HCT116 (cell line): ENCODE measurements around the gene UBE4A. TPM values are rescaled to one million over a fixed set of nuclear protein-coding genes. Genes with fewer than 3 reads are reported as not detected.
A peak's percentile ranks its signal among the peaks of the same experiment; 100 is the strongest.

Experiments
- ATAC-seq: fragments of 200-7000 bp; cut with Tn5 transposase; 2 replicates; pipeline ENCODE4 v1.9.1; 2020; ENCODE audit warnings: mild to moderate bottlenecking, moderate library complexity
- BruUV-seq: library from RNA; stranded (reverse); fragments of 400-500 nt; replicated peaks from 2 replicates; lab custom pipeline; 2021; lab: Mats Ljungman, UMichigan
- CTCF ChIA-PET: fragments of 300-600 bp; sonication (Branson Sonifier 250); formaldehyde crosslinking; loops from one replicate; lab custom pipeline; 2021; ENCODE audit warnings: antibody characterized with exemption; lab: Charles Lee
- POLR2A ChIA-PET: fragments of 300-600, 350-600 bp; sonication (Branson Sonifier 250); formaldehyde crosslinking; loops from one replicate; lab custom pipeline; 2021; ENCODE audit warnings: antibody characterized with exemption; lab: Charles Lee
- RAD21 ChIA-PET, 2 experiments: fragments of 300-600 bp; sonication (Branson Sonifier 250); formaldehyde crosslinking; loops; one replicate each; lab custom pipeline; 2023; ENCODE audit warnings: low total read pairs in 2 of 2; ENCODE audit not compliant: uncharacterized antibody in 2 of 2, unreplicated experiment in 2 of 2, low non-redundant PET in 1 of 2; lab: Charles Lee
- DNase-seq: peaks from one replicate; pipeline ENCODE4 v3.0.0-alpha.2; 2010; ENCODE audit warnings: low read depth, low spot score
- H2AFZ ChIP-seq: fragments of 200-600 bp; shearing (Covaris generic), sonication (generic); 2 replicates; pipeline ENCODE4 v1.6.1; 2017; ENCODE audit warnings: low read depth, mixed run types, mixed read lengths, antibody characterized with exemption, low read length; ENCODE audit not compliant: poor library complexity, severe bottlenecking
- H3K27ac ChIP-seq: 2 replicates; pipeline ENCODE4 v1.5.1; 2012; ENCODE audit warnings: low read depth, low read length
- H3K27me3 ChIP-seq: fragments of 200-600 bp; sonication (generic); 2 replicates; pipeline ENCODE4 v1.6.1; 2016; ENCODE audit warnings: mixed run types, low read length, mixed read lengths; ENCODE audit not compliant: insufficient read depth
- H3K36me3 ChIP-seq, 2 experiments: fragments of 200-500 bp in 1 of 2; fragments of 200-600 bp in 1 of 2; sonication (Bioruptor generic) in 1 of 2; sonication (generic) in 1 of 2; 2 replicates each; pipeline versions ENCODE4 v1.5.1 to v1.6.1; 2014 to 2016; ENCODE audit warnings: low read length in 2 of 2, inconsistent platforms in 1 of 2, mixed read lengths in 1 of 2, mixed run types in 1 of 2; ENCODE audit not compliant: insufficient read depth in 2 of 2, control insufficient read depth in 1 of 2
- H3K4me1 ChIP-seq, 2 experiments: fragments of 200-600 bp in 1 of 2; sonication (generic) in 1 of 2; 2 replicates each; pipeline versions ENCODE4 v1.5.1 to v1.6.1; 2012 to 2017; ENCODE audit warnings: low read length in 2 of 2, inconsistent platforms in 1 of 2, mild to moderate bottlenecking in 1 of 2, mixed read lengths in 1 of 2, mixed run types in 1 of 2, moderate library complexity in 1 of 2; ENCODE audit not compliant: insufficient read depth in 2 of 2, control insufficient read depth in 1 of 2
- H3K4me2 ChIP-seq: fragments of 200-600 bp; sonication (generic); 2 replicates; pipeline ENCODE4 v1.6.1; 2017; ENCODE audit warnings: mixed run types, low read length, mixed read lengths
- H3K4me3 ChIP-seq, 2 experiments: fragments of 200-600 bp in 1 of 2; sonication (generic) in 1 of 2; replicated peaks in 1 of 2; 2 replicates each; pipeline ENCODE4 v1.5.1; 2011 to 2016; ENCODE audit warnings: low read length in 2 of 2, control low read depth in 1 of 2, low read depth in 1 of 2, mild to moderate bottlenecking in 1 of 2, mixed read lengths in 1 of 2, mixed run types in 1 of 2
- H3K79me2 ChIP-seq: fragments of 200-600 bp; sonication (generic); 2 replicates; pipeline ENCODE4 v1.6.1; 2017; ENCODE audit warnings: mild to moderate bottlenecking, mixed run types, low read length, moderate library complexity, mixed read lengths; ENCODE audit not compliant: insufficient read depth
- H3K9ac ChIP-seq: fragments of 200-600 bp; sonication (generic); 2 replicates; pipeline ENCODE4 v1.6.1; 2016; ENCODE audit warnings: low read length, mixed read lengths
- H3K9me2 ChIP-seq: fragments of 200-600 bp; sonication (generic), shearing (Covaris generic); 2 replicates; pipeline ENCODE4 v1.6.1; 2017; ENCODE audit warnings: mixed run types, mild to moderate bottlenecking, moderate library complexity; ENCODE audit not compliant: insufficient read depth
- H3K9me3 ChIP-seq, 2 experiments: fragments of 200-500 bp in 1 of 2; fragments of 200-600 bp in 1 of 2; sonication (Bioruptor generic) in 1 of 2; sonication (generic) in 1 of 2; 2 replicates each; pipeline ENCODE4 v1.6.1; 2014 to 2017; ENCODE audit warnings: low read length in 2 of 2, mixed read lengths in 2 of 2, inconsistent platforms in 1 of 2, low read depth in 1 of 2, mild to moderate bottlenecking in 1 of 2, mixed run types in 1 of 2, moderate library complexity in 1 of 2; ENCODE audit not compliant: control insufficient read depth in 1 of 2, insufficient read depth in 1 of 2
- H4K20me1 ChIP-seq: fragments of 200-600 bp; sonication (generic), shearing (Covaris generic); 2 replicates; pipeline ENCODE4 v1.6.1; 2017; ENCODE audit warnings: mixed run types, mild to moderate bottlenecking, moderate library complexity; ENCODE audit not compliant: insufficient read depth
- FOSL1 ChIP-seq: IDR thresholded peaks from 2 replicates; pipeline ENCODE4 v1.6.1; 2012; ENCODE audit warnings: low read depth
- JUND ChIP-seq: IDR thresholded peaks from 2 replicates; pipeline ENCODE4 v1.6.1; 2012
- POLR2A ChIP-seq: IDR thresholded peaks from 2 replicates; pipeline ENCODE4 v1.7.0; 2011; ENCODE audit warnings: borderline replicate concordance; ENCODE audit not compliant: insufficient read depth, insufficient read length; ENCODE audit errors: extremely low read depth
- SIN3A ChIP-seq: IDR thresholded peaks from 2 replicates; pipeline ENCODE4 v1.6.1; 2012; ENCODE audit warnings: low read depth
- SP1 ChIP-seq: IDR thresholded peaks from 2 replicates; pipeline ENCODE4 v1.6.1; 2012; ENCODE audit warnings: low read depth
- SRF ChIP-seq: IDR thresholded peaks from 2 replicates; pipeline ENCODE4 v1.6.1; 2012; ENCODE audit warnings: low read depth
- ZFX ChIP-seq: fragments of 450-650 bp; IDR thresholded peaks from 2 replicates; pipeline ENCODE4 v1.6.1; 2017
- intact Hi-C: fragments of 100-400 bp; cut with micrococcal nuclease; formaldehyde crosslinking; loops from 2 replicates; pipeline ENCODE4 v1.10.0; 2022
- total RNA-seq: library from RNA; stranded (reverse); gene quantifications from one replicate; pipeline ENCODE4 v1.2.1, GENCODE V29; 2021; ENCODE audit not compliant: unreplicated experiment
- TF ChIP-seq, protein P1 (sequence below): IDR thresholded peaks from 2 replicates; pipeline ENCODE4 v1.6.1; 2011; ENCODE audit warnings: mild to moderate bottlenecking, low read length, moderate library complexity; ENCODE audit not compliant: insufficient replicate concordance; ENCODE audit errors: extremely low read depth

UBE4A gene
- total RNA-seq, 1 experiment from 2014 or later, result 49.9 TPM

DNA sequence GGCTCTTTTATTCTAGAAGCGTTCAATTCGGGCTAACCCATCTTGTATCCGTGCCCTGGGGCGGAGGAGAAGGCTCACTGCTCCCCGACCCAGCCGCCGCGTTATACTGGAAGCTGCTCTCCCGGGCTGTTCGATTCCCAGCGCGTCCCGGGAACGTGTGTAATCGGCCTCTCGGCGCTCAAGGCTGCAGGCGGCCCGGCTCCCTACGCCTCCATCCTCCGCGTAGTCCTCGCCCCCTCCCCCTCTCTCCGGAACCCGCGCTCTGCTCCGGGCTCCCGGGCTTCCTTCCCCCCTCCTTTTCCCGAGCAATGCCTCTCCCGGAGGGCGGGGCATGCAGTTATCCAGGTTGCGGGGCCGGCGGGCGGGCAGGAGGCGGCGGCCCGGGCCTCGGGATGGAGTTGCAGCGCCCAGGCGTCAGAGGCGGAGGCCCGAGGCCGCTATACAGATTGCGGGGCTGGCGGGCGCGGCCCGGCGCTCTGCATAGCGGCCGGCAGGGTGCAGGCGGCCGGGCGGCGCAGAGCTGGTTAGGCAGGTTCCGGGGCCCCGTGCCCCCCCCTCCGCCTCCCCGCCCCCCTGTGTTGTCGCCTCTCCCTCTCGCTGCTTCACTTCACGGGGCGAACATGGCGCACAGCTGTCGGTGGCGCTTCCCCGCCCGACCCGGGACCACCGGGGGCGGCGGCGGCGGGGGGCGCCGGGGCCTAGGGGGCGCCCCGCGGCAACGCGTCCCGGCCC, 76.7 kb downstream of the UBE4A start, which contains the start of gene KMT2A (continued):
- TF ChIP-seq, protein P1, sequence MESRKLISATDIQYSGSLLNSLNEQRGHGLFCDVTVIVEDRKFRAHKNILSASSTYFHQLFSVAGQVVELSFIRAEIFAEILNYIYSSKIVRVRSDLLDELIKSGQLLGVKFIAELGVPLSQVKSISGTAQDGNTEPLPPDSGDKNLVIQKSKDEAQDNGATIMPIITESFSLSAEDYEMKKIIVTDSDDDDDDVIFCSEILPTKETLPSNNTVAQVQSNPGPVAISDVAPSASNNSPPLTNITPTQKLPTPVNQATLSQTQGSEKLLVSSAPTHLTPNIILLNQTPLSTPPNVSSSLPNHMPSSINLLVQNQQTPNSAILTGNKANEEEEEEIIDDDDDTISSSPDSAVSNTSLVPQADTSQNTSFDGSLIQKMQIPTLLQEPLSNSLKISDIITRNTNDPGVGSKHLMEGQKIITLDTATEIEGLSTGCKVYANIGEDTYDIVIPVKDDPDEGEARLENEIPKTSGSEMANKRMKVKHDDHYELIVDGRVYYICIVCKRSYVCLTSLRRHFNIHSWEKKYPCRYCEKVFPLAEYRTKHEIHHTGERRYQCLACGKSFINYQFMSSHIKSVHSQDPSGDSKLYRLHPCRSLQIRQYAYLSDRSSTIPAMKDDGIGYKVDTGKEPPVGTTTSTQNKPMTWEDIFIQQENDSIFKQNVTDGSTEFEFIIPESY, result no peak
- no peak for TF ChIP-seq FOSL1
- TF ChIP-seq POLR2A, result peak; percentile 58
- no peak for TF ChIP-seq JUND
- no peak for TF ChIP-seq SIN3A
- peak; percentile 67 for TF ChIP-seq SP1
- TF ChIP-seq, all 23 proteins: peak for 8

DNA sequence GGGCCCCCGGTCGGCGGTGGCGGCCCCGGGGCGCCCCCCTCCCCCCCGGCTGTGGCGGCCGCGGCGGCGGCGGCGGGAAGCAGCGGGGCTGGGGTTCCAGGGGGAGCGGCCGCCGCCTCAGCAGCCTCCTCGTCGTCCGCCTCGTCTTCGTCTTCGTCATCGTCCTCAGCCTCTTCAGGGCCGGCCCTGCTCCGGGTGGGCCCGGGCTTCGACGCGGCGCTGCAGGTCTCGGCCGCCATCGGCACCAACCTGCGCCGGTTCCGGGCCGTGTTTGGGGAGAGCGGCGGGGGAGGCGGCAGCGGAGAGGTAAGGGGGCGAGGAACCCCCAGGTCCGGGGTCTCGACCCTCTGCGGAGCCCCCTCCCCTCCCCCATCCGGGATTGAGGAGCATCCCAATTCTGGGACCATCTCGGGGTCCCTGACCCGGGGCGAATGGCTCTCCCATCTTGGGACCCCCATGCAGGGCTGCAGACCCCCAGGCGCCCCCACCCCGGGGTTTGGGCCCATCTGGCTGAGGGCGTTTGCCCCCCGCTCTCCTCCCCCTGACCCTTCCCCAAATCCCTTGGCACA, 77.3 kb downstream of the UBE4A start:
- H3K36me3 ChIP-seq, result no peaks in the 10 kb centered on the region
- peak; percentile 59 for TF ChIP-seq ZFX
- TF ChIP-seq SRF, result no peak
- BruUV-seq, result no TSS peak
- peaks cover 52% of the 10 kb centered on the region for H3K79me2 ChIP-seq
- H3K4me2 ChIP-seq, result peak overlapping the region; percentile 92
- peak; percentile 21 for ATAC-seq
- H3K4me3 ChIP-seq, result peak overlapping the region; percentile 69 to 83
- H3K27ac ChIP-seq, result peak overlapping the region; percentile 81
- no peaks in the 10 kb centered on the region for H3K9me3 ChIP-seq
- H3K4me1 ChIP-seq, result peaks cover 16 to 29% of the 10 kb centered on the region in 2 experiments
- H2AFZ ChIP-seq, result no peak overlapping the region
- DNase-seq, result no peak
- ChIA-PET CTCF (interaction anchor here (0.6 to 1.4 kb wide), 2 partner anchors 141 to 229 kb away, joined by 3 to 5 read pairs; no protein-coding TSS in a partner anchor), RAD21 (interaction anchor here in 1 of 2 experiments (0.7 to 0.8 kb wide), 2 partner anchors 21 to 182 kb away, joined by 3 to 4 read pairs; no protein-coding TSS in a partner anchor), POLR2A (interaction anchor here (1.0 kb wide), 2 partner anchors 11 to 110 kb away, joined by 3 read pairs; no protein-coding TSS in a partner anchor)
- no peaks in the 10 kb centered on the region for H3K9me2 ChIP-seq
- H4K20me1 ChIP-seq, result peaks cover 18% of the 10 kb centered on the region
- H3K9ac ChIP-seq, result peak overlapping the region; percentile 79
- intact Hi-C loops, result loop anchor here (1.0 kb wide), 1 partner anchor 35 kb away; the partner anchor contains the start of gene ATP5MG
- no peaks in the 10 kb centered on the region for H3K27me3 ChIP-seq
